ENCODE data around the gene NOP53.
"Not testable (repeated sequence)": the region's sequence is repeated elsewhere in the genome, so short reads cannot be mapped to it uniquely, and the experiment has no call there.

NOP53 gene

DNA sequence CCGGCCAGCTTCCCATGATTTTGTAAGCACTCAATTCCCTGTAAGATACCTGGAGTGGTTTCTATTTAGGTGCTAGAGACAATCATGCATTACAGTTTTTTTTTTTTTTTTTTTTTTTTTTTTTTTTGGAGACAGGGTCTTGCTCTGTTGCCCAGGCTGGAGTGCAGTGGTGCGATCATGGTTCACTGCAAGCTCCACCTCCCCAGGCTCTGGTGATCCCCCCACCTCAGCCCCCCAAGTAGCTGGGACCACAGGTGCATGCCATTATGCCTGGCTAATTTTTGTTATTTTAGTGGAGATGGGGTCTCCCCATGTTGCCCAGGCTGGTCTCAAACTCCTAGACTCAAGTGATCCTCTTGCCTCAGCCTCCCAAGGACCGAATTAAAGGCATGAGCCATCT lies 19.4 kb downstream of the NOP53 start:
- H3K4me3 ChIP-seq (ENCODE audit: low read depth, low read length); H3K27ac ChIP-seq (ENCODE audit: extremely low read depth, low read depth, low read length); H3K36me3 ChIP-seq (ENCODE audit: control insufficient read depth in 2 of 2, insufficient read depth in 1 of 2, low read length in 2 of 2); H3K4me1 ChIP-seq (ENCODE audit: control insufficient read depth, insufficient read depth, low read length); H3K9me3 ChIP-seq (ENCODE audit: control insufficient read depth, insufficient read depth, low read depth, low read length): not testable (repeated sequence)
- CTCF ChIA-PET = interaction anchor here (0.6 to 8.2 kb wide), 16 partner anchors 10 to 101 kb away, joined by 3 to 197 read pairs (median 6); partner anchors contain the start of genes EHD2 and NOP53
- TF ChIP-seq ZNF121 (tag by site-specific recombination; IDR thresholded peaks at IDR 0.05) = peak; percentile 37; the same call in 1 of the 2 replicates
- POLR2A ChIA-PET = interaction anchor here (0.6 to 2.3 kb wide), 6 partner anchors 8 to 336 kb away, joined by 3 to 11 read pairs (median 4); no protein-coding TSS in a partner anchor

DNA sequence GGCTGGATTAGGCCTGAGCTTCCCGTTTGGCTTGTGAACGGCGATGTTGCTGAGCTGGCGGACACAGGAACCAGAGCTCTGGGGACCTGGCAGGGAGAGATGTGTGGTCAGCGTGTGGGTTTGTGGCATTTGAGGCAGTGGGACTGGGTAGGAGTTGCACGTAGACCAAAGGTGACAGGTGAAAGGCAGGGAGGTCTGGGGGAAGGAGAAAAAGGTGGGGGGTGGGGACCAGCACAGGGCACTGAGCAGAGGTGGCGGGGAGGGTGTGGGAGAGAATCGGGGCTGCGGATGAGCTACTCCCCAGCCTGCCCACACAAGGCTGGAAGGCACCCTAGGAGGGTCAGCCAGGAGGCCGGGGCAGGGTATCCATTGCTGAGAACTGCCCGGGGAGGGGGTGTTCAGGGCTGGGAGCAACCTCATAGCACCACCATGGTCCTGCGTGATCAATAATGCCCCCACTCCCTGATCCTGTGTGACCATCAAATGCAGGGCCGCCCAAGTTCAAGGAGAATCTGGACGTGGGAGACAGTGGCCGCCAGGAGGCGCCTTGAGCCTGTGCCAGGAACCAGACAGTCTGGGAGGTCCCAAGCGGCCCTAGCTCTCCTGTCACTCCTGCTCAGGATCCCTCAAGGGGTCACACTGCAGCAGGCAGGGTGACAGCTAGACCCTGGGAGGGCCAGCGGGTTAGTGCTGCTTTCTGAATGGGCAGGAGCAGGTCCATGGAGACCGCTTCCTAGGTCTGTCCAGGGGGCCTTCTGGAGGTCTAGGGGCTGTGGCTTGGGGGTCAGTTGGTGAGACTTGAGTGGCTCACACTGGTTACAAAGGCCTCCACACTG lies 20.4 kb downstream of the NOP53 start:
- no peaks in the 10 kb centered on the region for H3K9me3 ChIP-seq (ENCODE audit: control insufficient read depth, insufficient read depth, low read depth, low read length)
- H3K36me3 ChIP-seq (ENCODE audit: control insufficient read depth in 2 of 2, insufficient read depth in 1 of 2, low read length in 2 of 2) = no peaks in the 10 kb centered on the region
- no peaks in the 10 kb centered on the region for H3K4me1 ChIP-seq (ENCODE audit: control insufficient read depth, insufficient read depth, low read length)
- no peak overlapping the region for H3K27ac ChIP-seq (ENCODE audit: extremely low read depth, low read depth, low read length)
- ChIA-PET CTCF (interaction anchor here (0.5 to 8.2 kb wide), 30 partner anchors 8 to 1052 kb away, joined by 3 to 197 read pairs (median 5); partner anchors contain the start of genes EHD2 and NOP53), POLR2A (interaction anchor here (0.9 to 2.3 kb wide), 4 partner anchors 9 to 14 kb away, joined by 3 to 6 read pairs (median 3); partner anchors contain the start of gene SELENOW)
- no peak overlapping the region for H3K4me3 ChIP-seq (ENCODE audit: low read depth, low read length)
- no peak for TF ChIP-seq KLF1 (tag by site-specific recombination; IDR thresholded peaks at IDR 0.05)
- 0 out of 2 replicates have a peak, but pooled peaks have one; percentile 13 for TF ChIP-seq ZNF654 (tag by site-specific recombination; IDR thresholded peaks at IDR 0.05; ENCODE audit: low read depth)
- TF ChIP-seq GLIS2 (tag by site-specific recombination; IDR thresholded peaks at IDR 0.05) = peak; percentile 56; the same call in 1 of the 2 replicates
- no peak for TF ChIP-seq ZNF214 (tag by site-specific recombination; IDR thresholded peaks at IDR 0.05; ENCODE audit: borderline replicate concordance)
- TF ChIP-seq, protein P1, sequence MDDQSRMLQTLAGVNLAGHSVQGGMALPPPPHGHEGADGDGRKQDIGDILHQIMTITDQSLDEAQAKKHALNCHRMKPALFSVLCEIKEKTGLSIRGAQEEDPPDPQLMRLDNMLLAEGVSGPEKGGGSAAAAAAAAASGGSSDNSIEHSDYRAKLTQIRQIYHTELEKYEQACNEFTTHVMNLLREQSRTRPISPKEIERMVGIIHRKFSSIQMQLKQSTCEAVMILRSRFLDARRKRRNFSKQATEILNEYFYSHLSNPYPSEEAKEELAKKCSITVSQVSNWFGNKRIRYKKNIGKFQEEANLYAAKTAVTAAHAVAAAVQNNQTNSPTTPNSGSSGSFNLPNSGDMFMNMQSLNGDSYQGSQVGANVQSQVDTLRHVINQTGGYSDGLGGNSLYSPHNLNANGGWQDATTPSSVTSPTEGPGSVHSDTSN (CRISPR knock-in tag; IDR thresholded peaks at IDR 0.05) = 0 out of 2 replicates have a peak, but pooled peaks have one; percentile 40
- TF ChIP-seq ZNF292 (tag by site-specific recombination; IDR thresholded peaks at IDR 0.05; ENCODE audit: borderline replicate concordance, low read depth) = no peak
- TF ChIP-seq, protein P2, sequence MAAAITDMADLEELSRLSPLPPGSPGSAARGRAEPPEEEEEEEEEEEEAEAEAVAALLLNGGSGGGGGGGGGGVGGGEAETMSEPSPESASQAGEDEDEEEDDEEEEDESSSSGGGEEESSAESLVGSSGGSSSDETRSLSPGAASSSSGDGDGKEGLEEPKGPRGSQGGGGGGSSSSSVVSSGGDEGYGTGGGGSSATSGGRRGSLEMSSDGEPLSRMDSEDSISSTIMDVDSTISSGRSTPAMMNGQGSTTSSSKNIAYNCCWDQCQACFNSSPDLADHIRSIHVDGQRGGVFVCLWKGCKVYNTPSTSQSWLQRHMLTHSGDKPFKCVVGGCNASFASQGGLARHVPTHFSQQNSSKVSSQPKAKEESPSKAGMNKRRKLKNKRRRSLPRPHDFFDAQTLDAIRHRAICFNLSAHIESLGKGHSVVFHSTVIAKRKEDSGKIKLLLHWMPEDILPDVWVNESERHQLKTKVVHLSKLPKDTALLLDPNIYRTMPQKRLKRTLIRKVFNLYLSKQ (tag by site-specific recombination; IDR thresholded peaks at IDR 0.05; ENCODE audit: borderline replicate concordance) = no peak
- peak; percentile 93 for TF ChIP-seq EGR2 (tag by site-specific recombination; IDR thresholded peaks at IDR 0.05; ENCODE audit: low read depth)
- TF ChIP-seq ZFHX2 (tag by site-specific recombination; conservative IDR thresholded peaks at IDR 0.05) = peak; percentile 87
- TF ChIP-seq ZNF433 (tag by site-specific recombination; IDR thresholded peaks at IDR 0.05; ENCODE audit: low read depth) = no peak
- TF ChIP-seq MYNN (tag by site-specific recombination; IDR thresholded peaks at IDR 0.05; ENCODE audit: borderline replicate concordance) = no peak
- peak; percentile 97 for TF ChIP-seq GLIS1 (tag by site-specific recombination; IDR thresholded peaks at IDR 0.05)
- no peak for TF ChIP-seq ZNF155 (tag by site-specific recombination; IDR thresholded peaks at IDR 0.05)
- TF ChIP-seq ZNF211 (tag by site-specific recombination; IDR thresholded peaks at IDR 0.05; ENCODE audit: low read depth) = no peak
- TF ChIP-seq, protein P3, sequence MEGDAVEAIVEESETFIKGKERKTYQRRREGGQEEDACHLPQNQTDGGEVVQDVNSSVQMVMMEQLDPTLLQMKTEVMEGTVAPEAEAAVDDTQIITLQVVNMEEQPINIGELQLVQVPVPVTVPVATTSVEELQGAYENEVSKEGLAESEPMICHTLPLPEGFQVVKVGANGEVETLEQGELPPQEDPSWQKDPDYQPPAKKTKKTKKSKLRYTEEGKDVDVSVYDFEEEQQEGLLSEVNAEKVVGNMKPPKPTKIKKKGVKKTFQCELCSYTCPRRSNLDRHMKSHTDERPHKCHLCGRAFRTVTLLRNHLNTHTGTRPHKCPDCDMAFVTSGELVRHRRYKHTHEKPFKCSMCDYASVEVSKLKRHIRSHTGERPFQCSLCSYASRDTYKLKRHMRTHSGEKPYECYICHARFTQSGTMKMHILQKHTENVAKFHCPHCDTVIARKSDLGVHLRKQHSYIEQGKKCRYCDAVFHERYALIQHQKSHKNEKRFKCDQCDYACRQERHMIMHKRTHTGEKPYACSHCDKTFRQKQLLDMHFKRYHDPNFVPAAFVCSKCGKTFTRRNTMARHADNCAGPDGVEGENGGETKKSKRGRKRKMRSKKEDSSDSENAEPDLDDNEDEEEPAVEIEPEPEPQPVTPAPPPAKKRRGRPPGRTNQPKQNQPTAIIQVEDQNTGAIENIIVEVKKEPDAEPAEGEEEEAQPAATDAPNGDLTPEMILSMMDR (tag by site-specific recombination; IDR thresholded peaks at IDR 0.05) = peak; percentile 76
